Smooth muscle cell (in vitro differentiated cells): ENCODE data around the gene KIRREL1. TPM values are rescaled to one million over a fixed set of nuclear protein-coding genes. Genes with fewer than 3 reads are reported as not detected.
A peak's percentile ranks its signal among the peaks of the same experiment; 100 is the strongest.

Experiments
- DNase-seq: peaks from one replicate; lab custom pipeline; 2025; ENCODE audit not compliant: unreplicated experiment; lab: John Stamatoyannopoulos, UW
- H2AFZ ChIP-seq: fragments of 200-600 bp; sonication (generic); 2 replicates; pipeline ENCODE4 v1.6.0; 2016; ENCODE audit warnings: antibody characterized with exemption, low read depth, mild to moderate bottlenecking
- H3F3A ChIP-seq: fragments of 200-600 bp; sonication (generic); 2 replicates; pipeline ENCODE4 v1.6.0; 2017; ENCODE audit warnings: antibody characterized with exemption, low read depth
- H3K27ac ChIP-seq: fragments of 200-600 bp; sonication (generic); 2 replicates; pipeline ENCODE4 v1.5.1; 2016; ENCODE audit warnings: low read depth, mild to moderate bottlenecking
- H3K27me3 ChIP-seq: fragments of 200-600 bp; sonication (generic); 2 replicates; pipeline ENCODE4 v1.6.1; 2016; ENCODE audit warnings: low read depth, mild to moderate bottlenecking
- H3K36me3 ChIP-seq: fragments of 200-600 bp; sonication (generic); 2 replicates; pipeline ENCODE4 v1.5.1; 2016; ENCODE audit warnings: low read depth
- H3K4me1 ChIP-seq: fragments of 200-600 bp; sonication (generic); 2 replicates; pipeline ENCODE4 v1.5.1; 2016; ENCODE audit warnings: low read depth
- H3K4me2 ChIP-seq: fragments of 200-600 bp; sonication (generic); 2 replicates; pipeline ENCODE4 v1.6.0; 2016; ENCODE audit warnings: mild to moderate bottlenecking
- H3K4me3 ChIP-seq: fragments of 200-600 bp; sonication (generic); 2 replicates; pipeline ENCODE4 v1.5.1; 2016; ENCODE audit warnings: mild to moderate bottlenecking
- H3K79me2 ChIP-seq: fragments of 200-600 bp; sonication (generic); 2 replicates; pipeline ENCODE4 v1.6.0; 2016; ENCODE audit warnings: low read depth, mild to moderate bottlenecking
- H3K9ac ChIP-seq: fragments of 200-600 bp; sonication (generic); 2 replicates; pipeline ENCODE4 v1.6.0; 2016; ENCODE audit warnings: low read depth
- H3K9me3 ChIP-seq: fragments of 200-600 bp; sonication (generic); replicated peaks from 2 replicates; pipeline ENCODE4 v1.5.1; 2016; ENCODE audit warnings: low read depth
- H4K20me1 ChIP-seq: fragments of 200-600 bp; sonication (generic); 2 replicates; pipeline ENCODE4 v1.6.0; 2016; ENCODE audit warnings: low read depth
- CTCF ChIP-seq: fragments of 200-600 bp; sonication (generic); IDR thresholded peaks from 2 replicates; pipeline ENCODE4 v1.5.1; 2017; ENCODE audit warnings: borderline replicate concordance, mild to moderate bottlenecking, antibody characterized with exemption; ENCODE audit not compliant: insufficient read depth, poor library complexity, severe bottlenecking
- WGBS: methylation state at CpG from one replicate; pipeline ENCODE4 v1.1.7; 2016; ENCODE audit warnings: low lambda C conversion rate; 5-methylcytosine and 5-hydroxymethylcytosine counted together
- polyA plus RNA-seq: library from polyadenylated mRNA; unstranded; fragments of >200 nt; fragmentation: Nextera tagmentation; extraction: Ambion mirVana; gene quantifications from 2 replicates; pipeline ENCODE4 v1.2.1, GENCODE V29; 2016
- total RNA-seq: library from RNA; depleted of rRNA; stranded (reverse); fragments of >200 nt; gene quantifications from 2 replicates; pipeline ENCODE4 v1.2.3, GENCODE V29; 2014

Gene KIRREL1
- total and polyA plus RNA-seq, 2 experiments from 2014 or later = 40.9 to 58.4 TPM

- Histone ChIP-seq H3K27me3 (no peaks in the 10 kb centered on the region), H3K9ac (no peak overlapping the region), H3K79me2 (no peaks in the 10 kb centered on the region), H2AFZ (peak overlapping the region; percentile 38), H4K20me1 (no peaks in the 10 kb centered on the region), H3F3A (no peaks in the 10 kb centered on the region), H3K36me3 (no peaks in the 10 kb centered on the region), H3K4me3 (no peak overlapping the region), H3K4me2 (no peak overlapping the region), H3K4me1 (peaks cover 4% of the 10 kb centered on the region), H3K9me3 (no peaks in the 10 kb centered on the region), H3K27ac (no peak overlapping the region)
- WGBS = 92% methylated on average over 2 of the region's 2 CpGs
- DNase-seq = no peak
- TF ChIP-seq CTCF = no peak
Measured at GRCh38 chr1:158146739-158147138, 153.3 kb downstream of the KIRREL1 start.

GRCh38 chr1:158147401-158147800 lies 154.0 kb downstream of the KIRREL1 start:
- no peaks in the 10 kb centered on the region for H3K36me3 ChIP-seq
- no peaks in the 10 kb centered on the region for H4K20me1 ChIP-seq
- no peak overlapping the region for H2AFZ ChIP-seq
- 85% methylated on average over 2 of the region's 2 CpGs for WGBS
- H3F3A ChIP-seq = no peaks in the 10 kb centered on the region
- no peak overlapping the region for H3K4me3 ChIP-seq
- no peaks in the 10 kb centered on the region for H3K79me2 ChIP-seq
- no peak for DNase-seq
- no peaks in the 10 kb centered on the region for H3K27me3 ChIP-seq
- H3K9me3 ChIP-seq = no peaks in the 10 kb centered on the region
- no peak for TF ChIP-seq CTCF
- no peak overlapping the region for H3K4me2 ChIP-seq
- no peak overlapping the region for H3K27ac ChIP-seq
- peaks cover 4% of the 10 kb centered on the region for H3K4me1 ChIP-seq
- no peak overlapping the region for H3K9ac ChIP-seq

- peaks cover 4% of the 10 kb centered on the region for H3K4me1 ChIP-seq
- no peak for TF ChIP-seq CTCF
- H3K27ac ChIP-seq = no peak overlapping the region
- H3K36me3 ChIP-seq = no peaks in the 10 kb centered on the region
- H4K20me1 ChIP-seq = no peaks in the 10 kb centered on the region
- H3K9me3 ChIP-seq = no peaks in the 10 kb centered on the region
- no peaks in the 10 kb centered on the region for H3K79me2 ChIP-seq
- H2AFZ ChIP-seq = no peak overlapping the region
- H3K9ac ChIP-seq = no peak overlapping the region
- WGBS = 89% methylated on average over 3 of the region's 3 CpGs
- H3K4me3 ChIP-seq = no peak overlapping the region
- DNase-seq = no peak
- no peaks in the 10 kb centered on the region for H3K27me3 ChIP-seq
- no peaks in the 10 kb centered on the region for H3F3A ChIP-seq
- H3K4me2 ChIP-seq = no peak overlapping the region
Measured at GRCh38 chr1:158147869-158148268, 154.4 kb downstream of the KIRREL1 start.

- WGBS = 88% methylated on average over 1 of the region's 1 CpG
- Histone ChIP-seq H4K20me1 (no peaks in the 10 kb centered on the region), H3K9ac (no peak overlapping the region), H3K27me3 (no peaks in the 10 kb centered on the region), H3K36me3 (no peaks in the 10 kb centered on the region), H3K27ac (no peak overlapping the region), H3K79me2 (no peaks in the 10 kb centered on the region), H3K4me3 (no peak overlapping the region), H2AFZ (peak overlapping the region; percentile 97), H3K4me2 (no peak overlapping the region), H3K4me1 (peaks cover 4% of the 10 kb centered on the region), H3K9me3 (no peaks in the 10 kb centered on the region), H3F3A (no peaks in the 10 kb centered on the region)
- TF ChIP-seq CTCF = no peak
- no peak for DNase-seq
Measured at GRCh38 chr1:158148468-158148867, 155.0 kb downstream of the KIRREL1 start.
